NCI-H146 (cell line): ENCODE measurements around the gene ENTPD1.

Source experiments
- DNase-seq: peaks from one replicate; lab custom pipeline; 2025; lab: John Stamatoyannopoulos, UW

The ENTPD1 gene

DNA sequence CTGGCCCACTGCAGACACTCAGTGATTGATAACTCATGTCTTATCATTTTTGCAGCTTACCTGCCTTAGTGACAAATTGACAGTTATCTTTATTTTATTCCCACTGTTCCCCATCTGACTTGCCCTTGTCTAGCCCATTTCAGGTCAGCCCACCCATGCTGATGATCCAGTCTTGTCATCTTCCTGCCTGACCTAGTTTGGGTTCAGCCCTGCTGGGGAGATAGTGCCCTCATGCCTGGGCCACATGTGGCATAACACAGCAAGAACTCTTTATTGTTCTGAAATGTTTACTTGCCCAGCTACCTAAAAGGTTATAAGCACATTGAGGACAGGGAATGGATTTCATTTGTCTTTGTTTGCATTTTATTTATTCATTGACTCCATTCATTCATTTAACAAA lies 75.6 kb downstream of the ENTPD1 start:
- DNase-seq = no peak

DNA sequence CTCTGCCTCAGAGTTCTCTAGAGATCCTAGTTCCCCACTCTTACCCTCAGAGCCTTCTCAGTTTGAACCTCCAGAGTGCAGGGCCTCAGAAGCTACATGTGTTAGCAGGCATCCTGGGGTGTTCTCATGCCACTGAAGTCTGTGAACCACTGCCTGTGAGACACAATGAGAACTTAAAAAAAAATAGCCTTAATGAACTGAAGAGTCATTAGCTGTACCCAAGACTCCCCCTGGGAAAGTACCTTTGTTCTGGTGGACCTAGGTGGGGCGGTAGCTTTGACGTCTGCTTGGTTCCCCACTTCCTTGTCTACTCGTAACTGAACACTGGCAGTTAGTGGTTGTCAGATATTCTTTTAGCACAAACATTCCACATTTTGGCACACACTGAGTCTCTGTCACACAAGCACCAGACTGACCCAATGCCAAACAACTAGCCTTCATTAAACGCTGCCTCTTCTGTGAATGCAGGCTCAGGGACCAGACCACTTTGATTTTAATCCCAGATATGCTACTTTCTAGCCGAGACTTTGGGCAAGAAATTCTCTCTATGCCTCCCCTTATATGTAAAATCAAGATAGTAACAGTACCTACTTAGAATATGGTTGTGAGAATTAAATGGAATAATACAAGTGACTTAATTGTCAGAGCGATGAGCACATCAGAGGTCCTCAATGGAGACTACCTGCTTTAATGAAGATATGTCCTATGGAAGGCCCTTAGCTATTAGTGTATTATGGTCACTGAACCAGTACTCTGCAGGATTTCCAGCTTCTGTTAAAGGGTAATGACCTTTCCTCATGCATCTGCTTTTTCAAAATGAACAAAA lies 76.5 kb downstream of the ENTPD1 start:
- DNase-seq = no peak

DNA sequence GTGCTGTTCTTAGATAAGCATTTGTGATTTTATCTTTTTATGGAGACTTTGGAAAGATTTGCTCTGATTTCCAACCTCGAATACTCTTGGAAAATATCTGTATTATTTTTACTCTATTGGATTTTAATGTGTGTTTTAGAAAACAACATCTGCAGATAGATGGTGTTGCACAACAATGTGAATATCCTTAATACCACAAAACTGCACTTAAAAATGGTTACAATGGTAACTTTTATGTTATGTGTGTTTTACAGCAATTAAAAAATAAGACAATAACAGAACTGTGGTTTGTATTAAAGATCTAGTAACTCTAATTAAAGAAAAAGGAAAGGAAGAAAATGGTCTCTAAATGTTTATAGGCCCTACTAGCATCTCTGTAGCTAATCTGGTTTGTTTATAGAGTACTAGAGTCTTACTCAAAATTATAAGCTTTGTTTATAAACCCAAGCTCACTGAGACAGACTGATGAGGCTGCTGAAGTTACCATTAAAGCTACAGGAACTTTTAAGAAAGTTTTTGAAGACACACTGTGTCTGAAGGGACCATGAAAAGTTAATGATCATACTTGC lies 77.2 kb downstream of the ENTPD1 start:
- no peak for DNase-seq

DNA sequence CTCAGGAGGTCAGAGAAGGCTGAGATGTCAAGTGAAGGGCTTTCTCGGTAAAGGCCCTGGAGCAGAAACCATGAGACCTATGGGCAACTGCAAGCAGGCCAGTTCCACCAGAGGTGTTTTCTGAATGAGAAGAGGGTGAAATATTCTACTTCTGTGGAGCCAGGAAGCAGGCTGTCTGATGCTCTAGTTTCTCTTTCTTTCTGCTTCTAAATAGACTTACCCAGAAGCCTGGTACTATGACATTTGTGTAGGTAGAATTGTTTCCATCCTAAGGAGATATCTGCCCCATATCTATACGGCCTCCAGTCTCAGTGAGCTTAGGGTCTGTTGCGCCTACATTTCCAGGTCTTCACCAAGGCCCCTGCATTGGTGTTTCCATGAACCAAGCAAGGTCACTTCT lies 78.4 kb downstream of the ENTPD1 start:
- DNase-seq = no peak

DNA sequence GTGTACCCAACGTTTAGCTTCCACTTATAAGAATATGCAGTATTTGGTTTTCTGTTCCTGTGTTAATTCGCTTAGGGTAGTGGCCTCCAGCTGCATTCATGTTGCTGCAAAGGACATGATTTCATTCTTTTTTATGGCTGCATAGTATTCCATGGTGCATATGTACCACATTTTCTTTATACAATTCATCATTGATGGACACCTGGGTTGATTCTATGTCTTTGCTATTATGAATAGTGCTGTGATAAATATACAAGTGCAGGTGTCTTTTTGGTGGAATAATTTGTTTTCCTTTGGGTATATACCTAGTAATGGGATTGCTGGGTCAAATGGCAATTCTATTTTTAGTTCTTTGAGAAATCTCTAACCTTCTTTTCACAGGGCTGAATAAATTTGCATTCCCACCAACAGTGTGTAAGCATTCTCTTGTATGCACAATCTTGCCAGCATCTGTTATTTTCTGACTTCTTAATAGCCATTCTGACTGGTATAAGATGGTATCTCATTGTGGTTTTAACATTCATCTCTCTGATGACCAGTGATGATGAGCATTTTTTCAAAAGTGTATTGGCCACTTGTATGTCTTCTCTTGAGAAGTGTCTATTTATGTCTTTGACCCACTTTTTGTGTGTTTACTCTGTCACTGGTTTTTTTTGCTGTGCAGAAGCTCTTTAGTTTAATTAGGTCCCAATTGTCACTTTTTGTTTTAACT lies 79.3 kb downstream of the ENTPD1 start:
- DNase-seq = no peak

DNA sequence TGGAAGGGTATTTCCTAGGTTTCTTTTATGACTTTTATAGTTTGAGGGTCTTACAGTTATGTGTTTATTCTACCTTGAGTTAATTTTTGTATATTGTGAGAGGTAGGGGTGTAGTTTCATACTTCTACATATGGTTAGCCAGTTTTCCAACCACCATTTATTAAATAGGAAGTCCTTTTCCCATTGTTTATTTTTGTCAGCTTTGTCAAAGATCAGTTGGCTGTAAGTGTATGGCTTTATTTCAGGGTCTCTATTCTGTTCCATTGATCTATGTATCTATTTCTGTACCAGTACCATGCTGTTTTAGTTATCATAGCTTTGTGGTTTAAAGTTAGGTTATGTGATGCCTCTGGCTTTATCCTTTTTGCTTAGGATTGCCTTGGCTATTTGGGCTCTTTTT lies 79.9 kb downstream of the ENTPD1 start:
- no peak for DNase-seq

DNA sequence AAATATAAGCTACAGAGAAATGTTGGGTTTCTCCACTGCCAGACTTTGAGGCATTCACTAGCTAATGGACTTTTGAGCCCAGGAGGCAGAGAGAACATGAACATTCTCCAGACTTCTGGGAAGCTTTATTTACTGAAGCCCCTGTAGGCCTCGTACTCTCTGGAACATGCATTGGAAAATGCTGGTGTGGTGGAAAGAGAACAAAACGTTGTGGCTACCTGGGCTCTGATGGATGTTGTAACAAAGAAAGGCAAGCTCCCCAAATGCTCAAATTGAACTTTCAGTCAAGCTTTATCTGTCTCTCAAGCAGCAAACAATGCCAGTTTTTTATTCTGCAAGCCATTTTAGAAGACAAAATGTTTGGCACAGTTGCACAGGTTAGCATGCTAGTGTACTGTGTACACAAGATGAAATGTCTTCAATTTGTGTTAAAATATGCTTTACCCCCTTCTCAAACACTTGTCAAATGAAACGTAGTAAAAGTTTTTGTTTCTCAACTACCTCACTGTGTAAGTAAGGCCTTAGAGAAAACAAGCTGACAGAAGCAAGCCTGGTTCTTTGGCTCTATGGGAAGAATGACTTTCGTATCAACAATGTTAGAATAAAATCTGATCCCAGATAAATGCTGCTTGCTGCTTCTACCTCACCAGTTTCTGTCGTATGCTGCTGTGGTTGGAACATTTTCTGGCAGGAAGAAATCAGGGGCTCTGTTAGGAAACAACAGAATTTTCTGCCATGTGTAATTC lies 80.8 kb downstream of the ENTPD1 start:
- no peak for DNase-seq

DNA sequence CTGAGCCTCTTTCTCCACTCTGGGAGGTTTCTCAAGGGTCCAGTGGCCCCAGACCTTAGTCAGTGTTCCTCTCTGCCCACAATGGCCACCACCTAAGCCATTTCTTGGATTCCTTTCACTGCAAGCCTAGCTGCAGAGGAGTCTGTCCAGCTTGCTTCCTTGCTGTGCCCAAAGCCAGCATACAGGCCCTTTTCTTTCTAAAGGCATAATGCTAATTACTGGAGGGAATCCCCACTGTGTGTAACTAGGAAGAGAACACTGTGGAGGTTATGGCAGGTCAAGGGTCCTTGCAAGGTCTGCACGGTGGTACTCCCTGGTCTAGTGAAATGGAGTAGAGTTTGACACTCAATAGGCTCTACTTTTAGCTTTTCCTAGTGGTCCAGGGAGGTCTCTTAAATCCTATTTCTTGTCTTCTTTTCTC lies 81.4 kb downstream of the ENTPD1 start:
- no peak for DNase-seq

DNA sequence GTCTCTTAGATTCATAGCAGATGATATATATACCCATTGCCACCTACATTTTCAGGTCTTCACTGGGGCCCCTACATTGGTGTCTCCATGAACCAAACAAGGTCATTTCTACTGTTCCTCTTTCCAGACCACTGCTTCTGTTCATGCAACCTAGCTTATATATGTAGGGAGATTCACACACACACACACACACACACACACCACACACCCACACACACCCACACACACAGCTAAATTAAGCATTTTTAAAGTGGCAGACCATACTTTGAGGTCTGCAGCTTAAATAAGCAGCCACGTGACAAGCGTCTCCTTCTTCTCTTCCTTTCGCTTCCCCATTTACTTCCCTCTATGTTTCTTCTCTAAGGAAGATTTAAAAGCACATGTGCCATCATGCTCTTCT lies 81.8 kb downstream of the ENTPD1 start:
- no peak for DNase-seq

DNA sequence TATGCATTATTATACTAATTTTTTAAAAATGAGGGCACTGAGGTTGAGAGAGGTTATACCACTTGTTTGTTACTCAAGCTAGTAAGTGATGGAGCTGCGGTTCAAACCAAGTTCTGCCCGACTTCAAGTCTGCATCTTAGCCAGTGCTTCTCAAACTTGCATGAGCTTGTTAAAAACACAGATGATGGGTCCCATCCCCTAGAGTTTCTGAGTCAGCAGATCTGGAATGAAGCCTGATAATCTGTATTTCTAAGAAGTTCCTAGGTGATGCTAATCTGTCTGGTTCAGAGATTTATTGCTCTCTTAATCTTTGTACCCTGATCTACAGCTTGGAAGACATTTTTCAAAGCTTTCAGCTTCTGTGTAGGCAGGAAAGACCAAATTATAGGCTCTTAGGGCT lies 84.2 kb downstream of the ENTPD1 start:
- DNase-seq = no peak

DNA sequence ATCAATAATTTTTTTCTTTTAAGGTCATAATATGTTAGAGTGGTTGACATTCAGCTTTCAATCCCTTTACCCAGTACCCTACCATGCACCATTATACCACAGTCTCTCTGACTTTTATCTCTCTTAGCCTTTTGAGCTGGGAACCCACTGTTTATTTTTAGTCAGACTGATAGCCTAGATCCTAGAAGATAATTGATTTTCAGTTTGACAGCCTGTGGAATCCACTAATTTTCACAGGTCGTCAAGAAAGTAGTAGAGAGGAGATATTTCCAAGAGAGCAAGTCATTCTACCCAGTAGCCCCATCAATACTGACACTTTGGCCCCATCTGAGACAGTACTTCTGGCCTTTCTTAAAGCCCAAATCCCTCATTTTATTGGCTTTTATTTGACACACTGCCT lies 84.7 kb downstream of the ENTPD1 start:
- no peak for DNase-seq

DNA sequence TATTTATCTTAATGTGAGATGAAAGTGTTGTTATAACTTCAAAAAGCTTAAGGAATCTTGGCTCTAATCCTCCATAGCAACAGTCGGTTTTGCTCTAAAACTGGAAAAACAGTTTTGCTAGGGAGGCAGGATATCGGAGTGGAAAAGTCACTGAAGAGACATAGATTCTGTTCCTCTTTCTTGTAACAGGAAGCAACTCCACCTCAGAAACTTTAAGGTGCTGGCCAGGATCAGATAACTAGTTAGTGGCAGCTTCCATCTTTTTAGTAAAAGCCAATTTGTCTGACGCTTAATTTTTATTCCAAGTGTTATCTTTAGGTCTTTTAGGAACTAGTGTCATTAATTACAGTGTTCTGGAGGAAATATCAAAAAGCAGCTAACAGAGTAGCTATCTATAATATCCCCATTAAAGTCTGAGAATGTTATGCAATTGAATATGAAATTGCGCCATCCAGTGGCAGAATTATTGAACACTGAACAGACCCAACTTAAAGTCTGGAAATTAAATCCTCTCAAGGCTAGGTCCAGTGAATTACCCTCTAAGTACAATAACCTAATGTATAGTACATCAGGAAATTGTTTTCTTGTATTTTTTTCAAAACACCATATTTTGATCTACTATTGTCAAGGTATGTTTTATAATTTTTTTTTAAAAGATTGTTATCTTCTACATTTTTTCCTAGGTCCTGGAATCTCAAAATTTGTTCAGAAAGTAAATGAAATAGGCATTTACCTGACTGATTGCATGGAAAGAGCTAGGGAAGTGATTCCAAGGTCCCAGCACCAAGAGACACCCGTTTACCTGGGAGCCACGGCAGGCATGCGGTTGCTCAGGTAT lies 85.9 kb downstream of the ENTPD1 start:
- DNase-seq = peak; percentile 26

DNA sequence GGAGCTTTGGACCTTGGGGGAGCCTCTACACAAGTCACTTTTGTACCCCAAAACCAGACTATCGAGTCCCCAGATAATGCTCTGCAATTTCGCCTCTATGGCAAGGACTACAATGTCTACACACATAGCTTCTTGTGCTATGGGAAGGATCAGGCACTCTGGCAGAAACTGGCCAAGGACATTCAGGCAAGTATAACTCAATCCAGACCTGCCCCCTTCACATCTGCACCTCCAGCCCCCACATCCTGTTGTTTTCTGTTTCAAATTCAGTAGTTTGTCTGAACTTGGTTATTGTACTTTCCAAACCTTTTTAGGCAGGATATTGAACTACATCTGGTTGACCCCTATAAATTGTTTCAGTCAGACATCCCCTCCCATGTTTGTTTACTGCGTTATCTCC lies 89.4 kb downstream of the ENTPD1 start:
- no peak for DNase-seq

DNA sequence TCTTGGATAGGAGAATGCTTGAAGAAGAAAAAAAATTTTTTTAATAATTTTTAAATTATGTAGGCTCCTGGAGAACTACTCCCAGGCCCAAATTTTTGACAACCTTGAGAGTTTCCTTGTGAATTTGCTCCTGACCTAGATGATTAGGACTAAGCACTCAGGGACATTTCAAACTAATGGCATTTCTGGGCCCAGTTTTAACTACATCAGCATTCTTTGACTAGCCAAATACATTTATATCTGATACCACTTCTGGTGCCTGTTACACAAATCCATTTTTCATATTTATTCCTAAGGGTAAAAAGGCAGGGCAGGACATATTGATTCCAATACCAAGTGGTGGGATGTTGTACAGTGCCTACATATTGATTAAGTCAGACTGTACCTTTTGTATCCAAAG lies 91.0 kb downstream of the ENTPD1 start:
- no peak for DNase-seq

DNA sequence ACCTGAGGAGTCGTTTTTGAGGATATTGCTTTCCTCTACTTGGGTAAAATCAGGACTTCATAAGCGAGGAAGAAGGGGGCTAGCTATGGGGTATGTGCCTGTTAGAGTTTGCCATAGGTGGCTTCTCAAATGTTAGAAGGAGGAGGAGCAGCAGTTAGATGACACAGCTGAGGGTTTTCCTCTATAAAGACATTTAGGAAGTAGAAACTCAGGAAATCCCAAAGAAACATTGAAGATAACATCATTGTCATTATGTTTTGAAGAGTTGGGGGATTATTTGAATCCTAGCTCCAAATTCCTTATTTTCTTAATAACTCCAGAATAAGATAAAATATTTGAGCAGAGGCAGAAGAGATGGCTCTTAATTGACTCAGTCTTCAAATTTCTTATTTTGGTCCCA lies 92.9 kb downstream of the ENTPD1 start:
- DNase-seq = no peak

DNA sequence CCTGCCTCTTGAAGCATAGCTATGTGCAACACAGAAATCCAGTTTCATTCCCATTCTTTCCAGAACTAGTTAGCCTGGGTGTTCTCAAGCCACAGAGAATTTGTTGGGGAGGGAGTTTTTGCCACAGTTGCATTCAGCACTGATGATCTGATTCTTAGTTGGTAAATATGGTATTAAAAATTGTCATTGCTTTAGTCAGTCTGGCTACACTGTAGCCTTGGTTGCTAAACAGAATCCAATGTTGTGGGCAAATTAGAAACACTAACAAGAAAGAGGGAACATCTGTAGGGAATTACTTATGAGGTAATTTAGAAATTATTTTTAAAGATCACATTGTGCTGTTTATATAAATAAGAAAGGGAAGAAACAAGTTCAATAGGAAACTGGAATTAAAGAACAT lies 94.8 kb downstream of the ENTPD1 start:
- DNase-seq = no peak

DNA sequence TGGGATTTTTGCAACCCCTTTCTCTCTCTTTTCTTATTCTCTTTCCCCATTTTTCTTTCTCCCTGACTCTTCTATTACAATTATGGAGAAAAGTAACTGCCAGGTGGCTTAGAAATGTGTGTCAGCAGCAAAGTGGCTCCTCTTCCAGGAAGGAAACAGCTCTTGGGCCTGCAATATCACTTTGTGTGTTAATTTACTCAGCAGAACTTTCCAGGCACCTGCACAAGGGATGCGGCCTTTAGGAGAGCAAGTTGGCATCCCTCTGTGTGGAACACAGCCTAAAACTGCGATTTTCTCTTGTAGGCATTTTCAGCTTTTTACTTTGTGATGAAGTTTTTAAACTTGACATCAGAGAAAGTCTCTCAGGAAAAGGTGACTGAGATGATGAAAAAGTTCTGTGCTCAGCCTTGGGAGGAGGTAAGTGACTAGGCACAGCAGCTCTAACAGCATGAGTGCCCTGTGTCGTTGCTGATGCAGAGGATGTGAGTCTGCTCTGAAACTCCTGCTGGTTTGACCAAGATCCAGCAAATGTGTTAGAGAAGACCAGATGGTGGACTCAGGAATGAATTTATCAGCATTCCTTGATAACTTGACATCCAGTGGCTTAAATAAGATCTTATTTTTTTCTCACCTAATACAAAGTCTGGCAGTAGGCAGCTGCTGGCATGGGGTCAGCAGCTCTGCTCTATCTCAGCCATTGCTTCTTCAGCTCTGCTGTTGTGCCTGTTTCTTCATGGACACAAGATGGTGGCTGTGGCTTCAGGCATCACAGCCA lies 104.4 kb downstream of the ENTPD1 start:
- no peak for DNase-seq

DNA sequence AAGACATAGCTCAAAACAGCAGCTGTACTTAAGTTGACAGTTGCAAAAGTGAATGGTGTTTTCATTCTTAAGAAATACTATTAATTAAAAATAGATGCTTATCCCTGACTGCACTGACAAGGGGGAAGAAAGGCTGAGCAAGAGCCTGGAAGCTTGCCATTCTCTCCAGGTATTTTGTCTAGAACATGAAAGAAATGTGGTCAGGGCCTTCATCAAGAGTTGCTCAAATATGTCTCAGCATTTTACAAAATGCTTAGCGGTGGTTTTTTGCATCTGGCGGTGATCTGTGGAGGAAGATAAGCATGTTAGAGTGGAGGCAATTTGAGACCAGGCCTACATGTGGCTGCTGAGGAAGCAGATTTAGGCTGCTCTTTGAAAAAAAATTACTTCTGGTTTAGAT lies 105.4 kb downstream of the ENTPD1 start:
- no peak for DNase-seq

DNA sequence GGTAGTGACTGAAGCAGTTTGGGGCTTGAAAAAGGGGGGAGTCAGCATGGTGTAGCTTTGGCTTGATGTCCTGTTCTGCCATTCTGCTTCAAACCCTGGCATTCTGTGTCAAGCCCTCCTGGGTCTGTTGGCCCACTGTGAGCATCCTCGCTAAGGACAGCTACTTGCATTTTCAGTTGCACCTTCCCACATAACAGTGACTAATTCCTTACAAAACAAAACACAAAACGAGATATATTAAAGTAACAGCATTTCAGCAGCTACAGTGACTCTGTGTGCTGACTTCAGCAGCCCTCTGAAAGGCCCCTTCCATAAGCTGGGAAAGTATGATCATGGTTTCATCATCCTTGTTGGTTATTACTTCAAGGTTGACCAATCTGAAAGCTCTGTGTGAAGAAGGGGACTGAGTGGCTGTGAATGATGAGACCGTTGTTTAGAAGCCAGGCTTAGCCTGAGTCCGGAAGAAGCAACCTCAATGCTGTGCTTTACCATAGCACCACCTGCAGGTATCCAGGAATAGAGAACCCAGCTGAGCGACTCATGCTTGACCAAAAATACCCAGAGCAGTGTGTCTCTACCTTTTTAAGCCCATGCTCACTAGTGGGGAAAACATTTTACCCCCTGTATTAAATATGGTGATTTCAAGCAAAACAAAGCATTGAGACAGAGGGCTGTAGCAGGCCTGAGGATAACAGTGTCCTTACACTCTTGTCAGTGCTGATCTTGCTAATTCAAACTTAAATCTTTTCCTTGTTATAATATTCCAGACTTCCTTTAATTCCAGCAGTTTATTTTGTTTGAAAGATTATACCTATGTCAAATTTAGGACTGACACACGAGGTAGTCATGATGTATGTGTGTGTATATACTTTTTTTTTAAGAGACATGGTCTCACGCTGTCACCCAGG lies 109.2 kb downstream of the ENTPD1 start:
- peak; percentile 35 for DNase-seq
